IPS DF 6.9 (cell line): ENCODE results near the gene PLP1.

Experiments used
- DNase-seq: peaks from one replicate; pipeline ENCODE4 v3.0.0-alpha.2; 2013; ENCODE audit warnings: low read depth, low spot score
- H3K27ac ChIP-seq: one replicate; pipeline ENCODE4 v1.5.1; 2013; ENCODE audit warnings: low read length, control low read depth
- H3K27me3 ChIP-seq: 2 replicates; pipeline ENCODE4 v1.6.1; 2013; ENCODE audit warnings: mild to moderate bottlenecking, low read length; ENCODE audit not compliant: control insufficient read depth, insufficient read depth
- H3K36me3 ChIP-seq: 2 replicates; pipeline ENCODE4 v1.6.1; 2013; ENCODE audit warnings: low read length; ENCODE audit not compliant: control insufficient read depth, insufficient read depth
- H3K4me1 ChIP-seq: 2 replicates; pipeline ENCODE4 v1.6.1; 2013; ENCODE audit warnings: low read length; ENCODE audit not compliant: control insufficient read depth, insufficient read depth
- H3K4me3 ChIP-seq: 2 replicates; pipeline ENCODE4 v1.5.1; 2013; ENCODE audit warnings: mild to moderate bottlenecking, low read length
- H3K9me3 ChIP-seq: 2 replicates; pipeline ENCODE4 v1.6.1; 2013; ENCODE audit warnings: low read length, inconsistent platforms; ENCODE audit not compliant: control insufficient read depth, insufficient read depth
- WGBS: extraction: QIAGEN DNeasy Blood & Tissue Kit; methylation state at CpG from one replicate; pipeline ENCODE4 v1.1.7; 2013; ENCODE audit warnings: mixed read lengths, missing lambda C conversion rate; ENCODE audit not compliant: insufficient read length, insufficient coverage; 5-methylcytosine and 5-hydroxymethylcytosine counted together

PLP1 gene

GRCh38 chrX:103823591-103823990 is 47.0 kb downstream of the PLP1 start:
- H3K36me3 ChIP-seq: no peaks in the 10 kb centered on the region
- no peak overlapping the region for H3K27ac ChIP-seq
- no peaks in the 10 kb centered on the region for H3K9me3 ChIP-seq
- no peak for DNase-seq
- no peaks in the 10 kb centered on the region for H3K27me3 ChIP-seq
- no peak overlapping the region for H3K4me3 ChIP-seq
- H3K4me1 ChIP-seq: no peaks in the 10 kb centered on the region

GRCh38 chrX:103825881-103826280 is 49.2 kb downstream of the PLP1 start:
- Histone ChIP-seq H3K36me3 (no peaks in the 10 kb centered on the region), H3K4me1 (no peaks in the 10 kb centered on the region), H3K27ac (no peak overlapping the region), H3K9me3 (no peaks in the 10 kb centered on the region), H3K4me3 (no peak overlapping the region), H3K27me3 (no peaks in the 10 kb centered on the region)
- no CpG with 5 or more reads among the region's 1 CpG for WGBS
- no peak for DNase-seq

GRCh38 chrX:103828529-103828928 is 51.9 kb downstream of the PLP1 start:
- Histone ChIP-seq H3K27me3 (no peaks in the 10 kb centered on the region), H3K9me3 (no peaks in the 10 kb centered on the region), H3K27ac (no peak overlapping the region), H3K4me3 (no peak overlapping the region), H3K36me3 (no peaks in the 10 kb centered on the region), H3K4me1 (no peaks in the 10 kb centered on the region)
- WGBS: no CpG with 5 or more reads among the region's 2 CpGs
- no peak for DNase-seq

- Histone ChIP-seq H3K36me3 (no peaks in the 10 kb centered on the region), H3K4me1 (no peaks in the 10 kb centered on the region), H3K4me3 (no peak overlapping the region), H3K27ac (no peak overlapping the region), H3K27me3 (no peaks in the 10 kb centered on the region), H3K9me3 (no peaks in the 10 kb centered on the region)
- no peak for DNase-seq
- WGBS: no CpG with 5 or more reads among the region's 7 CpGs
Observed at GRCh38 chrX:103830848-103831247, 54.2 kb downstream of the PLP1 start.

- no CpG with 5 or more reads among the region's 11 CpGs for WGBS
- Histone ChIP-seq H3K4me1 (no peaks in the 10 kb centered on the region), H3K27me3 (no peaks in the 10 kb centered on the region), H3K9me3 (no peaks in the 10 kb centered on the region), H3K27ac (no peak overlapping the region), H3K4me3 (peak overlapping the region; percentile 43; the same call in 1 of the 2 replicates), H3K36me3 (no peaks in the 10 kb centered on the region)
- DNase-seq: no peak
Observed at GRCh38 chrX:103831342-103831802, 54.7 kb downstream of the PLP1 start.

- Histone ChIP-seq H3K4me1 (no peaks in the 10 kb centered on the region), H3K36me3 (no peaks in the 10 kb centered on the region), H3K4me3 (peak within 1 kb of the TSS; percentile 43; the same call in 1 of the 2 replicates), H3K27ac (no peak within 1 kb of the TSS), H3K27me3 (no peaks in the 10 kb centered on the region), H3K9me3 (no peaks in the 10 kb centered on the region)
- WGBS: no CpG with 5 or more reads among the region's 54 CpGs
- no peak for DNase-seq
Observed at GRCh38 chrX:103831803-103832544, 55.3 kb downstream of the PLP1 start, which contains the start of gene RAB9B. Gene RAB9B, minus strand, starts transcription at chrX:103832257. Its CDS starts 6,473 bp downstream, at chrX:103825784.

GRCh38 chrX:103839404-103839803 is 62.8 kb downstream of the PLP1 start:
- Histone ChIP-seq H3K9me3 (no peaks in the 10 kb centered on the region), H3K27me3 (no peaks in the 10 kb centered on the region), H3K27ac (no peak overlapping the region), H3K4me3 (no peak overlapping the region), H3K36me3 (no peaks in the 10 kb centered on the region), H3K4me1 (no peaks in the 10 kb centered on the region)
- no CpG with 5 or more reads among the region's 1 CpG for WGBS
- no peak for DNase-seq
